ENCODE data around the gene ATXN7.

The ATXN7 gene

GRCh38 chr3:64049832-64050231 is 186.2 kb downstream of the ATXN7 start:
- DNase-seq (ENCODE audit: low spot score): no peak

All from globus pallidus (tissue), 1 donor.